Uterus (tissue), 4 donors: Measurements from ENCODE around the gene RAI14. TPM values are rescaled to one million over a fixed set of nuclear protein-coding genes. Genes with fewer than 3 reads are reported as not detected.

Experiments
- DNase-seq, 2 donors: peaks; one replicate each; pipeline ENCODE4 v3.0.0-alpha.2; 2019 to 2020
- H3K27ac ChIP-seq, 2 donors: fragments of 200-600 bp; sonication (generic); 1 replicate in 1 of 2; 2 replicates in 1 of 2; pipeline ENCODE4 v1.5.1; 2016 to 2018
- H3K27me3 ChIP-seq, 2 donors: fragments of 200-600 bp; sonication (generic); one replicate each; pipeline ENCODE4 v1.5.1; 2018 to 2019; ENCODE audit warnings: control low read depth in 1 of 2
- H3K36me3 ChIP-seq, 2 donors: fragments of 200-600 bp; sonication (generic); one replicate each; pipeline ENCODE4 v1.5.1; 2019; ENCODE audit warnings: control low read depth in 1 of 2
- H3K4me1 ChIP-seq, 2 donors: fragments of 200-600 bp; sonication (generic); one replicate each; pipeline ENCODE4 v1.5.1; 2018 to 2019; ENCODE audit warnings: control low read depth in 1 of 2
- H3K4me3 ChIP-seq, 2 donors: fragments of 200-600 bp; sonication (generic); 1 replicate in 1 of 2; 2 replicates in 1 of 2; pipeline ENCODE4 v1.5.1; 2018 to 2019; ENCODE audit warnings: mild to moderate bottlenecking in 1 of 2
- H3K9me3 ChIP-seq, 2 donors: fragments of 200-600 bp; sonication (generic); one replicate each; pipeline ENCODE4 v1.5.1; 2019; ENCODE audit warnings: control low read depth in 1 of 2
- CTCF ChIP-seq, 4 experiments: fragments of 200-600 bp in 2 of 4; fragments of 450-650 bp in 2 of 4; sonication (generic) in 2 of 4; IDR thresholded peaks; one replicate each; pipeline ENCODE4 v1.5.1; 2016 to 2019; ENCODE audit warnings: antibody characterized with exemption in 4 of 4, mild to moderate bottlenecking in 2 of 4, moderate library complexity in 1 of 4
- POLR2A ChIP-seq, 2 donors: fragments of 450-650 bp; IDR thresholded peaks; one replicate each; pipeline ENCODE4 v1.6.1; 2016; ENCODE audit warnings: antibody characterized with exemption in 2 of 2, mild to moderate bottlenecking in 1 of 2, moderate library complexity in 1 of 2
- intact Hi-C: fragments of 100-400 bp; cut with DNase I; formaldehyde crosslinking; loops from one replicate; pipeline ENCODE4 v1.15.1; 2023; ENCODE audit warnings: low total_unique reads
- total RNA-seq, 4 donors: library from RNA; depleted of rRNA in 3 of 4; stranded (reverse); fragments of >200 nt in 3 of 4; gene quantifications; one replicate each; pipeline versions ENCODE4 v1.1.0 to v1.2.4, GENCODE V29; 2014 to 2023
- donor health status: DM: yes; HTN: yes; CAD: no.

The RAI14 gene
- total RNA-seq, 4 donors from 2014 or later, result 32.4 to 264 (median 117) TPM

- H3K4me3 ChIP-seq, result peak overlapping the region in 1 of 2 donors; percentile 9
- H3K27ac ChIP-seq, result peak overlapping the region; percentile 83 to 84
- intact Hi-C loops, result no loop called here
- no peaks in the 10 kb centered on the region for H3K36me3 ChIP-seq
- peaks cover 0 to 9% of the 10 kb centered on the region in 2 donors for H3K4me1 ChIP-seq
- H3K27me3 ChIP-seq, result no peaks in the 10 kb centered on the region
- TF ChIP-seq POLR2A (IDR thresholded peaks at IDR 0.05), result peak; percentile 21 to 28
- peak in 2 of 4 experiments; percentile 3 to 27 for TF ChIP-seq CTCF (IDR thresholded peaks at IDR 0.05)
- H3K9me3 ChIP-seq, result no peaks in the 10 kb centered on the region
- peak; percentile 84 to 95 for DNase-seq
These were observed 30.7 kb downstream of the RAI14 start for GRCh38 chr5:34686762-34687268.

- Histone ChIP-seq H3K4me1 (peaks cover 0 to 9% of the 10 kb centered on the region in 2 donors), H3K27me3 (no peaks in the 10 kb centered on the region), H3K4me3 (peak overlapping the region in 1 of 2 donors; percentile 9), H3K9me3 (no peaks in the 10 kb centered on the region), H3K27ac (peak overlapping the region; percentile 83 to 84), H3K36me3 (no peaks in the 10 kb centered on the region)
- intact Hi-C loops, result no loop called here
- no peak for TF ChIP-seq CTCF (IDR thresholded peaks at IDR 0.05)
- TF ChIP-seq POLR2A (IDR thresholded peaks at IDR 0.05), result no peak
- DNase-seq, result peak in 1 of 2 donors; percentile 65
These were observed 31.3 kb downstream of the RAI14 start for GRCh38 chr5:34687269-34688011.

- Histone ChIP-seq H3K4me3 (no peak overlapping the region), H3K27me3 (no peaks in the 10 kb centered on the region), H3K4me1 (peaks cover 0 to 9% of the 10 kb centered on the region in 2 donors), H3K27ac (peak overlapping the region; percentile 83 to 84), H3K36me3 (no peaks in the 10 kb centered on the region), H3K9me3 (no peaks in the 10 kb centered on the region)
- no peak for DNase-seq
- intact Hi-C loops, result no loop called here
- TF ChIP-seq CTCF (IDR thresholded peaks at IDR 0.05), result no peak
- TF ChIP-seq POLR2A (IDR thresholded peaks at IDR 0.05), result no peak
These were observed 32.1 kb downstream of the RAI14 start for GRCh38 chr5:34688015-34688810.

GRCh38 chr5:34690301-34690700 is 34.2 kb downstream of the RAI14 start:
- intact Hi-C loops, result no loop called here
- TF ChIP-seq POLR2A (IDR thresholded peaks at IDR 0.05) (no peak), CTCF (IDR thresholded peaks at IDR 0.05) (no peak)
- peaks cover 0 to 5% of the 10 kb centered on the region in 2 donors for H3K4me1 ChIP-seq
- H3K36me3 ChIP-seq, result no peaks in the 10 kb centered on the region
- H3K27me3 ChIP-seq, result no peaks in the 10 kb centered on the region
- DNase-seq, result no peak
- H3K9me3 ChIP-seq, result no peaks in the 10 kb centered on the region
- no peak overlapping the region for H3K4me3 ChIP-seq
- H3K27ac ChIP-seq, result peak overlapping the region; percentile 83 to 84
